Suprapubic skin (tissue), 4 donors: Measurements from ENCODE around the gene TCP11X2.
"Not testable (repeated sequence)": the region's sequence is repeated elsewhere in the genome, so short reads cannot be mapped to it uniquely, and the experiment has no call there.

Source experiments
- CTCF ChIP-seq, 2 donors: fragments of 200-600 bp in 1 of 2; fragments of 450-650 bp in 1 of 2; sonication (generic) in 1 of 2; IDR thresholded peaks; one replicate each; pipeline ENCODE4 v1.5.1; 2016 to 2019; ENCODE audit warnings: antibody characterized with exemption in 2 of 2, mild to moderate bottlenecking in 1 of 2, moderate library complexity in 1 of 2
- POLR2A ChIP-seq, 2 donors: fragments of 450-650 bp; IDR thresholded peaks; one replicate each; pipeline ENCODE4 v1.6.1; 2017; ENCODE audit warnings: antibody characterized with exemption in 2 of 2, mild to moderate bottlenecking in 2 of 2, moderate library complexity in 2 of 2
- POLR2AphosphoS5 ChIP-seq, 3 donors: sonication (generic); formaldehyde crosslinking; IDR thresholded peaks; one replicate each; pipeline ENCODE4 v1.6.1; 2017; ENCODE audit warnings: antibody characterized with exemption in 3 of 3

GRCh38 chrX:102414493-102414892 is 57.1 kb downstream of the TCP11X2 start:
- TF ChIP-seq POLR2AphosphoS5, CTCF, POLR2A (IDR thresholded peaks at IDR 0.05): not testable (repeated sequence)
